ENCODE data around the gene FBXO9.
"Not testable (repeated sequence)": the region's sequence is repeated elsewhere in the genome, so short reads cannot be mapped to it uniquely, and the experiment has no call there.

FBXO9 gene

GRCh38 chr6:53049415-53049814 lies 15.8 kb upstream of the FBXO9 start:
- no peak overlapping the region for H3K4me3 ChIP-seq (ENCODE audit: low read depth, low read length)
- DNase-seq (ENCODE audit: low read depth, low spot score), result no peak
- ChIA-PET CTCF (interaction anchor here (1.7 kb wide), 1 partner anchor 54 kb away, joined by 11 read pairs; the partner anchor contains the start of gene GSTA4), POLR2A (interaction anchor here (0.6 kb wide), 1 partner anchor 24 kb away, joined by 3 read pairs; no protein-coding TSS in a partner anchor)
- no peak for TF ChIP-seq CTCF (IDR thresholded peaks at IDR 0.05; ENCODE audit: insufficient read depth, low read length, missing control alignments)

- POLR2A ChIA-PET; DNase-seq (ENCODE audit: low read depth, low spot score); CTCF ChIA-PET; H3K4me3 ChIP-seq (ENCODE audit: low read depth, low read length): not testable (repeated sequence)
Observed at GRCh38 chr6:53052152-53052551, 13.1 kb upstream of the FBXO9 start.

- no peak for TF ChIP-seq CTCF (IDR thresholded peaks at IDR 0.05; ENCODE audit: insufficient read depth, low read length, missing control alignments)
- no peak for DNase-seq (ENCODE audit: low read depth, low spot score)
- H3K4me3 ChIP-seq (ENCODE audit: low read depth, low read length), result no peak overlapping the region
- POLR2A ChIA-PET, result no interaction called here
- CTCF ChIA-PET, result no interaction called here
Observed at GRCh38 chr6:53054532-53054931, 10.7 kb upstream of the FBXO9 start.

GRCh38 chr6:53055873-53056272 lies 9.3 kb upstream of the FBXO9 start:
- no peak for DNase-seq (ENCODE audit: low read depth, low spot score)
- no peak for TF ChIP-seq CTCF (IDR thresholded peaks at IDR 0.05; ENCODE audit: insufficient read depth, low read length, missing control alignments)
- ChIA-PET POLR2A (interaction anchor here (0.6 kb wide), 1 partner anchor 13 kb away, joined by 3 read pairs; no protein-coding TSS in a partner anchor), CTCF (interaction anchor here (1.2 to 2.4 kb wide), 3 partner anchors 8 to 391 kb away, joined by 4 to 10 read pairs (median 5); no protein-coding TSS in a partner anchor)
- no peak overlapping the region for H3K4me3 ChIP-seq (ENCODE audit: low read depth, low read length)

GRCh38 chr6:53056273-53056672 lies 8.9 kb upstream of the FBXO9 start:
- ChIA-PET POLR2A (no interaction called here), CTCF (interaction anchor here (1.0 to 2.4 kb wide), 5 partner anchors 8 to 649 kb away, joined by 3 to 10 read pairs (median 4); no protein-coding TSS in a partner anchor)
- H3K4me3 ChIP-seq (ENCODE audit: low read depth, low read length), result no peak overlapping the region
- no peak for DNase-seq (ENCODE audit: low read depth, low spot score)
- no peak for TF ChIP-seq CTCF (IDR thresholded peaks at IDR 0.05; ENCODE audit: insufficient read depth, low read length, missing control alignments)

GRCh38 chr6:53058388-53059195 lies 6.6 kb upstream of the FBXO9 start:
- POLR2A ChIA-PET, result no interaction called here
- no peak for TF ChIP-seq CTCF (IDR thresholded peaks at IDR 0.05; ENCODE audit: insufficient read depth, low read length, missing control alignments)
- no peak overlapping the region for H3K4me3 ChIP-seq (ENCODE audit: low read depth, low read length)
- DNase-seq (ENCODE audit: low read depth, low spot score), result no peak
- CTCF ChIA-PET, result no interaction called here
